Uterus (tissue), 2 donors: Measurements from ENCODE around the gene SERGEF.

Source experiments
- CTCF ChIP-seq, 4 experiments: fragments of 200-600 bp in 2 of 4; fragments of 450-650 bp in 2 of 4; sonication (generic) in 2 of 4; IDR thresholded peaks; one replicate each; pipeline ENCODE4 v1.5.1; 2016 to 2019; ENCODE audit warnings: antibody characterized with exemption in 4 of 4, mild to moderate bottlenecking in 2 of 4, moderate library complexity in 1 of 4
- POLR2A ChIP-seq, 2 donors: fragments of 450-650 bp; IDR thresholded peaks; one replicate each; pipeline ENCODE4 v1.6.1; 2016; ENCODE audit warnings: antibody characterized with exemption in 2 of 2, mild to moderate bottlenecking in 1 of 2, moderate library complexity in 1 of 2

GRCh38 chr11:18022419-18022818, 9.6 kb upstream of the SERGEF start:
- TF ChIP-seq CTCF (IDR thresholded peaks at IDR 0.05) (no peak), POLR2A (IDR thresholded peaks at IDR 0.05) (no peak)
